DOHH2 (cell line): ENCODE data around the gene PTBP3.

ENCODE experiments used
- H3F3A ChIP-seq: fragments of 200-600 bp; sonication (generic), shearing (Covaris generic); 2 replicates; pipeline ENCODE4 v1.6.0; 2016; ENCODE audit warnings: antibody characterized with exemption, mild to moderate bottlenecking; ENCODE audit not compliant: control insufficient read depth, insufficient read depth
- H3K27ac ChIP-seq: fragments of 200-600 bp; sonication (generic); 2 replicates; pipeline ENCODE4 v1.5.1; 2014; ENCODE audit warnings: low read depth, mild to moderate bottlenecking, low read length, moderate library complexity
- H3K27me3 ChIP-seq: fragments of 200-600 bp; sonication (generic); 2 replicates; pipeline ENCODE4 v1.6.1; 2014; ENCODE audit warnings: mild to moderate bottlenecking, low read length, mixed read lengths; ENCODE audit not compliant: control insufficient read depth
- H3K36me3 ChIP-seq: fragments of 200-600 bp; sonication (generic); 2 replicates; pipeline ENCODE4 v1.6.1; 2014; ENCODE audit warnings: mild to moderate bottlenecking, low read length, moderate library complexity, mixed read lengths; ENCODE audit not compliant: control insufficient read depth
- H3K4me1 ChIP-seq: fragments of 200-600 bp; sonication (generic); 2 replicates; pipeline ENCODE4 v1.6.1; 2014; ENCODE audit warnings: mild to moderate bottlenecking, low read length, mixed read lengths; ENCODE audit not compliant: control insufficient read depth
- H3K4me2 ChIP-seq: fragments of 200-600 bp; sonication (generic); 2 replicates; pipeline ENCODE4 v1.6.0; 2014; ENCODE audit warnings: mild to moderate bottlenecking, low read length, moderate library complexity
- H3K4me3 ChIP-seq: fragments of 200-600 bp; sonication (generic); 2 replicates; pipeline ENCODE4 v1.5.1; 2014; ENCODE audit warnings: mild to moderate bottlenecking, low read length, mixed read lengths
- H3K79me2 ChIP-seq: fragments of 200-600 bp; sonication (generic); 2 replicates; pipeline ENCODE4 v1.6.1; 2014; ENCODE audit warnings: mild to moderate bottlenecking, low read length, mixed read lengths; ENCODE audit not compliant: control insufficient read depth
- H3K9me2 ChIP-seq: fragments of 200-600 bp; sonication (generic); replicated peaks from 2 replicates; pipeline ENCODE4 v1.6.1; 2014; ENCODE audit warnings: mild to moderate bottlenecking, low read length, mixed read lengths; ENCODE audit not compliant: control insufficient read depth
- H3K9me3 ChIP-seq: fragments of 200-600 bp; sonication (generic); 2 replicates; pipeline ENCODE4 v1.6.1; 2014; ENCODE audit warnings: antibody characterized with exemption, low read length, mixed read lengths; ENCODE audit not compliant: control insufficient read depth, insufficient read depth
- H4K20me1 ChIP-seq: fragments of 200-600 bp; sonication (generic); 2 replicates; pipeline ENCODE4 v1.6.0; 2014; ENCODE audit warnings: low read depth, mild to moderate bottlenecking, antibody characterized with exemption, low read length, moderate library complexity; ENCODE audit not compliant: control insufficient read depth, insufficient read depth
- EZH2phosphoT487 ChIP-seq: fragments of 200-600 bp; sonication (generic); IDR thresholded peaks from 2 replicates; pipeline ENCODE4 v1.6.1; 2017; ENCODE audit warnings: borderline replicate concordance, mild to moderate bottlenecking, antibody characterized with exemption, low read length, moderate library complexity, mixed read lengths
- TF ChIP-seq, protein P1 (sequence below): fragments of 200-600 bp; sonication (generic); IDR thresholded peaks from one replicate; pipeline ENCODE4 v1.5.1; 2014; ENCODE audit warnings: antibody characterized with exemption, mild to moderate bottlenecking, low read depth, low read length; ENCODE audit not compliant: poor library complexity, severe bottlenecking

PTBP3 gene

DNA sequence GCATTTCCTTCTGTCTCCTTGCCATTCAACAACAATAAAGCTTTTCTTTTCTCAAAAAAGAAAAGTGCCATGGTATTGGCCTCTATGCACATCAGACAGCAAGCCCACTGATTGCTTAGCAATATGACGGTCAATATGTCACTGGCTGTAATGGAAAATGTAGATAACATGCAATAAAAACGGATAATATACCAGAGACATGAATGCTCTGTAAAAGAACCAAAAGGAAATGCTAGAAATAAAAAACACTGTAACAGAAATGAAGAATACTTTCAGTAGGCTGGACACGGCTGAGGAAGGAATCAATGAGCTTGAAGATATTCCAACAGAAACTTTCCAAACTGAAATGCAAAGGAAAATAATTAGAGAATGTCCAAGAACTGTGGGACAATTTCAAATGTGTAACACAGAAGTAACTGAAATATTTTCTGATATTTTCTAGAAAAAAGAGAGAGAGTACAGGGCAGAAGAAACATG, 10.0 kb downstream of the PTBP3 start:
- H4K20me1 ChIP-seq: peaks cover 4% of the 10 kb centered on the region; the same call in 1 of the 2 replicates
- no peak overlapping the region for H3K27ac ChIP-seq
- no peak overlapping the region for H3K4me2 ChIP-seq
- peaks cover 18% of the 10 kb centered on the region for H3K36me3 ChIP-seq
- H3K9me3 ChIP-seq: no peaks in the 10 kb centered on the region
- peaks cover 99% of the 10 kb centered on the region for H3K79me2 ChIP-seq
- H3F3A ChIP-seq: no peaks in the 10 kb centered on the region
- peaks cover 26% of the 10 kb centered on the region for H3K4me1 ChIP-seq
- no peaks in the 10 kb centered on the region for H3K9me2 ChIP-seq
- no peak for TF ChIP-seq EZH2phosphoT487
- TF ChIP-seq, protein P1, sequence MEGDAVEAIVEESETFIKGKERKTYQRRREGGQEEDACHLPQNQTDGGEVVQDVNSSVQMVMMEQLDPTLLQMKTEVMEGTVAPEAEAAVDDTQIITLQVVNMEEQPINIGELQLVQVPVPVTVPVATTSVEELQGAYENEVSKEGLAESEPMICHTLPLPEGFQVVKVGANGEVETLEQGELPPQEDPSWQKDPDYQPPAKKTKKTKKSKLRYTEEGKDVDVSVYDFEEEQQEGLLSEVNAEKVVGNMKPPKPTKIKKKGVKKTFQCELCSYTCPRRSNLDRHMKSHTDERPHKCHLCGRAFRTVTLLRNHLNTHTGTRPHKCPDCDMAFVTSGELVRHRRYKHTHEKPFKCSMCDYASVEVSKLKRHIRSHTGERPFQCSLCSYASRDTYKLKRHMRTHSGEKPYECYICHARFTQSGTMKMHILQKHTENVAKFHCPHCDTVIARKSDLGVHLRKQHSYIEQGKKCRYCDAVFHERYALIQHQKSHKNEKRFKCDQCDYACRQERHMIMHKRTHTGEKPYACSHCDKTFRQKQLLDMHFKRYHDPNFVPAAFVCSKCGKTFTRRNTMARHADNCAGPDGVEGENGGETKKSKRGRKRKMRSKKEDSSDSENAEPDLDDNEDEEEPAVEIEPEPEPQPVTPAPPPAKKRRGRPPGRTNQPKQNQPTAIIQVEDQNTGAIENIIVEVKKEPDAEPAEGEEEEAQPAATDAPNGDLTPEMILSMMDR: no peak
- no peak overlapping the region for H3K4me3 ChIP-seq
- H3K27me3 ChIP-seq: no peaks in the 10 kb centered on the region

DNA sequence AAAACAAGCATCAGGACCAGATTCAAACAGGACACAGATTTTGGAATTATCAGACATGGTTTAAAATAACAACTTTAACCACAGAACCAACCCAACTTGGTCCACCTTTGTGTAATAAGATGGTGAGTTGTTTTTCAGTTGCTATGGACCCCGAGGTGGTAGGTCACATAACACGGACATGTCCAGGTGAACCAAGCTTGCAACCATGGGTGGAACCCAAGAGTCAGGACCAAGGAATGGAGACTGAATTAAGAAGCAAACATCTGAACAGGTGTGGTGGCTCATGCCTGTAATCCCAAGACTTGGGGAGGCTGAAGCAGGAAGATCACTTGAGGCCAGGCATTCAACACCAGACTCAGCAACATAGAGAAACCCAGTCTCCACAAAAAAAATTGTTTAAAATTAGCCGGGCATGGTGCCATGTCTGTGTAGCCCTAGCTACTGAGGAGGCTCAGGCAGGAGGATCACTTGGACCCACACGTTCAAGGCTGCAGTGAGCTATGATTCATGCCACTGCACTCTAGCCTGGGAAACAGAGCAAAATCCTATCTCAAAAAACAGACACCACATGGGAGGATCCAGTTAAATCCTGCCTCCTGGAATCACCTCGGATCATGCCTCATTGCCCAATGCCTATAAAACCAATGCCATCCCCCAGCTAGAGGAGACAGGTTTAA, 10.6 kb downstream of the PTBP3 start:
- H3K36me3 ChIP-seq: peaks cover 12% of the 10 kb centered on the region
- no peak overlapping the region for H3K4me3 ChIP-seq
- H3K9me2 ChIP-seq: no peaks in the 10 kb centered on the region
- H3K9me3 ChIP-seq: no peaks in the 10 kb centered on the region
- H4K20me1 ChIP-seq: peaks cover 4% of the 10 kb centered on the region; the same call in 1 of the 2 replicates
- H3K27me3 ChIP-seq: no peaks in the 10 kb centered on the region
- no peak overlapping the region for H3K4me2 ChIP-seq
- peaks cover 99% of the 10 kb centered on the region for H3K79me2 ChIP-seq
- no peak overlapping the region for H3K27ac ChIP-seq
- H3K4me1 ChIP-seq: peaks cover 20% of the 10 kb centered on the region
- no peaks in the 10 kb centered on the region for H3F3A ChIP-seq
- TF ChIP-seq EZH2phosphoT487: no peak
- TF ChIP-seq, protein P1: no peak

DNA sequence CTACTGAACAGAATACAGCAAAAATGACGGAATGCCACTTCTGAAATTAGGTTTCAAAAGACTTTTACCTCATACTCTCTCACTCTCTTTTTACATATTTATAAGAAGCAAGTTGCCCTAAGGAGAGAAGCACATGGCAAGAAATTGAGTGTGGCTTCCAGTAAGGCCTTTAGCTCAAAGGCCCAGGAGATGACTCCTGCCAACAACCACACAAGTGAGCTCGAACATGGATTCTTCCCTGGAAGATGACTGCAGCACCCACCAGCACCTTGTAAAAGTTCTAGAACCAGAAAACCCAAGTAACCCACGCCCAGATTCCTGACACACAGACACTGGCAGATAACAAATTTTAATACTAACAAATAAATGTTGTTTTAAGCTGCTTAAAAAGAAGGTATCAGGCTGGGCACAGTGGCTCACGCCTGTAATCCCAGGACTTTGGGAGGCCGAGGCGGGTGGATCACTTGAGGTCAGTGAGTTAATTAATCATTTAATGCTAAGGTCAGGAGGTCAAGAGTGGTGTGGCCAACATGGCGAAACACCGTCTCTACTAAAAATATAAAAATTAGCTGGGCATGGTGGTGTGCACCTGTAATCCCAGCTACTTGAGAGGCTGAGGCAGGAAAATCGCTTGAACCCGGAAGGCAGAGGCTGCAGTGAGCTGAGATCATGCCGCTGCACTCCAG, 17.0 kb downstream of the PTBP3 start:
- Histone ChIP-seq H3K4me2 (no peak overlapping the region), H3K36me3 (peaks cover 3% of the 10 kb centered on the region), H3K9me3 (no peaks in the 10 kb centered on the region), H3K4me1 (no peaks in the 10 kb centered on the region), H3K79me2 (peaks cover 97% of the 10 kb centered on the region), H4K20me1 (0 out of 2 replicates have a peak, but pooled peaks cover 7% of the 10 kb centered on the region), H3K27me3 (no peaks in the 10 kb centered on the region), H3K27ac (no peak overlapping the region), H3K4me3 (no peak overlapping the region), H3F3A (no peaks in the 10 kb centered on the region), H3K9me2 (no peaks in the 10 kb centered on the region)
- no peak for TF ChIP-seq EZH2phosphoT487
- TF ChIP-seq, protein P1: no peak
